Fibroblast of gingiva (primary cell): ENCODE measurements around the gene DNAJA3.

Experiments used
- DNase-seq: peaks from one replicate; pipeline ENCODE4 v3.0.0-alpha.2; 2011; ENCODE audit warnings: low read depth

Gene DNAJA3

DNA sequence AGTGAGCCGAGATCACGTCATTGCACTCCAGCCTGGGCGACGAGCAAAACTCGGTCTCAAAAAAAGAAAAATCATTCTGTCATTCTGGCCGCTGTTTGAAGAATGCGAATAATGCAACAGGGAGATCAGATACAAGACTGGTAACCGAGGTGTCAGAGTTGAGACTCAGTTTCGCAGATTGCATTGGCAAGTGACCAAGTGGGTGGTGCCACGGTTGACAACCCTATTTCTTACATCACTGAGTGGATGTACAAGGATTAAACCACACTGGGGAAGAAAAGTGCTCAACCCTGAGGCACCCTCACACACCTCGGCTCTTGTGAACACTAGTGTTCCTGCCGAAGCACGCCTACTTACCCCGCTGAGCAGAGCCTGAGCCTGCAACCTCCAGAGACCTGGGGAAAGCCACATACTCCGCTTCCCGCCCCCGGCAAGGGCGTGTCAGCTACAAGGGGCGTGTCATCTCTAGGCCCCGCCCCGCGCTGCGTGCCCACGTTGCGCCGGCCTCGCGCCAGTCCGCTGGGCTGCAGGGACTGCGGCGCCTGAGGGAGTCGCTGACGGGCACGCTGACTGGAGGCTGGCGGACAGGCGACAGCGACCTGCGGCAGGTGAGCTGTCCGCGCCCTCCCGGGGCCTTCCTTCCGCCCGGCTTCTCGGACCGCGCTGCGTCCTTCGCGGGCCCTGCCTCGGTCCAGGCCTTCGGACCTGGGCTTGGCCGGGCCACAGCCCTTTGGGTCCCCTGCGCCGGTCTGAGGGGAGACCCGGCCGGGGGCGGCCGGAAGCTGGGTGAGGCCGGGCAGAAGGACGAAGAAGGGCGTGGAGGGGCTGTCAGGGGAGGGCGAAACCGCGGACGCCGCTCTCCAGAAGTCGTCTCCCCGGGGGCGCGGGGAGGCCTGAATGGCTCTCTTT, 50.5 kb downstream of the DNAJA3 start, which contains the start of gene HMOX2:
Gene HMOX2 (plus strand): TSS at position 519 of the 909 bp plus-strand sequence. CDS start 29,127 bp downstream, outside the sequence.
- peak; percentile 86 for DNase-seq

DNA sequence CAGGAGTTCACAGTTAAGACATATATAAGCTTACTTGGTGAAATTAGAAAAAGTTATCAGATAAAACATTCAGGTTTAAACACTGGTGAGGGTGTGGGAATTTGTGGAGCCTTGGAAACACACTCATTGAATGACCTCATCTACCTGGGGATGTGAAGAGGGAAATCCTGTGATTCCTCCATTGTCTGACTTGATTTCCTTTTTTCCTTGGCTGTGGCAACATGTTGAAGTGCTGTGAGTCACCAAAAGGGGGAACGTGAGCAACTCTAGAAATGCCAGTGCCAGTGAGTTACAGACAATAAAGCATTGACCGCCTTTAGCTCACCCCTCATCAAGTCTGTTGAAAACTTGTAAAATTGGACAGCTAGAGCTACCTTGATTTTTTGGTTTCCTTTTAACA, 52.3 kb downstream of the DNAJA3 start:
- peak; percentile 34 for DNase-seq

DNA sequence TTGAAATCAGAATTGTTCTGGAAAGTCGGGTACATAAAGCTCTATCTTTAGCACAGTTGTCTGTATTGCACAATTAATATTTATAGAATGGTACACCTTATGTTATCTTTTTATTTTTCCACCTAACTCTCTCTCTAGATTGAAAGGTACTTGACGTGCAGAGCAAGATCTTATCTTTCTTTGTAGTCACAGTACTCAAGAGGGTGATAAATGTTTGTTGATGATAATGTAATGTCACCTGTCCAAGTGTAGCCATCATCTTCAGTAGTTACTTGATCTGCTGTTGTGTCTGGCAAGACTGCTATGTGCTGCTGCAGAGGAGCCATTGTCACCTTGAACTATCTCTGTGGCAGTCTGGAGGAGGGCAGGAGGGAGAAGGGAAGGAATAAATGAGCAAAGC, 55.9 kb downstream of the DNAJA3 start:
- DNase-seq = no peak

DNA sequence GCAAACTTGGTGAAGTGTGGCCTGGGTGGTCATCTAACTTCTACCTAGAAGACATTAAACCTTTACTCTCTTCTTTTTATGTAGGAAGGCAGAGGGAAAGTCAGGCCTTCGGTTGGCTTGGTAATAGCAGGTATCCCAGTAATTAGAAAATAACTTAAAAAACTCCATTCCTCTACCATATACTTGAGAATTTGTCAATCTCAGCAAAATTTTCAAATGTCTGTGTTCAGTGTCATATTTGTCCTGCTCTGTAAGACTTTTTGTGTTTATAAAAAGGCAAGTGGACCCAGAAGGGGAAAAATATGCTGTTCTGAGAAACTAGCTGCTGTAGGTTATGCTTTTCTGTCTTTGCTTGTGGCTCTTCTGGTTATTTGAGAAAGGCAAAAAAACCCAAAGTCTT, 56.3 kb downstream of the DNAJA3 start:
- DNase-seq = no peak

DNA sequence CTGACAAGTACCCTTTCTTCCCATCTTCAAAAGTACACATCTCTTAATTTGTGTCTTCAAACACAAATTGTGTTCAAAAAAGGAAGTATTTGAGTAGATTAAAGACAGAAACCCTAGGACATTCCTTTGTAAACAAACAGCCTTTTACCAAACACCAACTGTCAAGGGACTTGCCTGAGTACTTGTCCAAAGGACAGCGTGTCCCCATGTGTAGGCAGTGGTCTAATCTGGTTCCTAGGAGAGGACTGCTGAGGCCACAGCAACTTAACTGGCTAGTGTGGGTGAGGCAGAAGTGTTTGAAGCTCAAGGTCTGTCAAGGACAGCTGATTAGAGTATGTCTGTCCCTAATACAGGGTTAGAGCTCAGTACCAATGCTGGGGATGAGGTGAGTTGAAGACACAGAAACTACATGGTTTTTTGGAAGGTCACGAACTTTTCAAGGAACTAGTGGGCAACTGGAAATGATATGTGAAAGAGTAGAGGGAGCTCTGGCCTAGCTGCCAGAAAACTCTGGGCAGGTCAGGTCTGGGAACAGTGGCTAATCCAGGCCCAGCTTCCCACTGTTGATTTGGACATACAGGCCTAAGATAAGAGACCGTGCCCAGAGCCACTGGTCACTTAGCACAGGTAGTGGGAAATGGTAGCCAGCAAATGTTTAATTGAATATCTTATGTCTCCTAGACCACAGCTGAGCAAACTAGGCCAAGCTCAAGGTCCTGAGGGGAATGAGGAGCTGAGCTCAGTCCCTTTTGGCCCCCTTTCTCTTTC, 60.6 kb downstream of the DNAJA3 start:
- DNase-seq = peak; percentile 30

DNA sequence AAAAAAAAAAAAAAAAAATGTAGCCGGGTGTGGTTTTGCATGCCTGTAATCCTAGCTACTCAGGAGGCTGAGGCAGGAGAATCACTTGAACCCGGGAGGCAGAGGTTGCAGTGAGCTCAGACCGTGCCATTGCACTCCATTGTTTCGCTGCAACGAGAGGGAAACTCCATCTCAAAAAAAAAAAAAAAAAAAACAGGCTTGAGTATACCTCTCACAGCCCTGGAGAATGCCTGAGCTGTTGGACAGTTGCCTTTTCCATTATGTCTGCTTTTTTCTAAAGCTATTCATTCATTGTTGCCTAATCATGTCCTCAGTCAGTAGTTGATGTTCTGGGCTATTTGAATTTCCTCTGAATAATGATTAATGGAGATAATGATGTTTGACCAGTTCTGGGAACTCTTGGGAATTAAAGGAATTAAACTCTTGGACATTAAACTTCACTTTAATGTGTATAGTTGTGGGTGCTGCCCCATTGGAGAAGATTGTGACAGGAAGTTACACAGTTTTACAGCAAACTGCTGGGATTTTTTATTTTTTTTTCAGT, 62.4 kb downstream of the DNAJA3 start:
- DNase-seq = peak; percentile 45

DNA sequence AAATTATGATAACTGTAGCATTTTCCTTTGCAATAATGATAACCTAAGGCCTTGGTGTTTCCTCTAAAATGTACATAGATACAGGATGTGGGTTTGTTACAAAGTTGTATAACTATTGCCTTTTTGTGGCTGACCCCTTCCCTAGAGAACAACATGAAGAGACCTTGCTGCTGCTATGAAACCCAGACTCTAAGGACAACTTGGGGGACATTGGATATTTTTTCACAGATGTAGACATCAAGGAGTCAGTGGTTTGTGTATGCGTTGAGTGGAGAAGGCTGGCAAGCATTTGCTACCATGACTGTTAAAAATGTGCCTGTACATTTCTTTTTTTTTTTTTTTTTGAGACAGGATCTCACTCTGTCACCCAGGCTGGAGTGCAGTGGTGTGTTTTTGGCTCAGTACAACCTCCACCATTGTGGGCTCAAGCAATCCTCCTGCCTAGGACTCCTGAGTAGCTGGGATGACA, 62.9 kb downstream of the DNAJA3 start:
- no peak for DNase-seq

DNA sequence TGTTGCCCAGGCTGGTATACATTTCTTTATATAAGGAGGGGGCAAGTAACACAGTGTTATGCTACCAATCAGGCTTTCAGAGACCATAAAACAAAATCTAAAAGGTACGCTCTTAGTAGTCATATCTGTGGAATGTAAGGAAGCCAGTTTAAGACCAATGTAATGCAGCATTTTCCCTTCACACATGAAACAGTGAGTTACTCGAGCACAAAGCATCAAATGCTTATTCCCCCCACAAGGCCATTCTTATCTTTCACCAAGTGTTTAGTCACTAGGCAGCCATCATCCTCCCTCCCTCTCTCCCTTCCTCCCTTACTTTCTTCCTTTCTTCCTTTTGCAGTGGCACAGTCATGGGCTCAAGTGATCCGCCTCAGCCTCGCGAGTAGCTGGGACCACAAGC, 63.4 kb downstream of the DNAJA3 start:
- DNase-seq = no peak

DNA sequence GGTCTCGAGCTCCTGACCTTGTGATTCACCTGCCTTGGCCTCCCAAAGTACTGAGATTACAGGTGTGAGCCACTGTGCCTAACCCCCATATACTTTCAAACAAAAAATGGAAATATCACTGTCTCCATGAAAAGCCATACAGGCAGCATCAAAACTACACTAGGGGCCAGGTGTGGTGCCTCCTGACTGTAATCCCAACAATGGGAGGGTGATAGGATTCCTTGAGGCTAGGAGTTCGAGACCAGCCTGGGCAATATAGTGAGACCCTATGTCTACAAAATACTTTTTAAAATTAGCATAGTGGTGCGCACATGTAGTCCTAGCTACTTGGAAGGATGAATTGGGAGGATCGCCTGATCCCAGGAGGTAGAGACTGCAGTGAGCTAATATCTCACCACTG, 66.2 kb downstream of the DNAJA3 start:
- no peak for DNase-seq

DNA sequence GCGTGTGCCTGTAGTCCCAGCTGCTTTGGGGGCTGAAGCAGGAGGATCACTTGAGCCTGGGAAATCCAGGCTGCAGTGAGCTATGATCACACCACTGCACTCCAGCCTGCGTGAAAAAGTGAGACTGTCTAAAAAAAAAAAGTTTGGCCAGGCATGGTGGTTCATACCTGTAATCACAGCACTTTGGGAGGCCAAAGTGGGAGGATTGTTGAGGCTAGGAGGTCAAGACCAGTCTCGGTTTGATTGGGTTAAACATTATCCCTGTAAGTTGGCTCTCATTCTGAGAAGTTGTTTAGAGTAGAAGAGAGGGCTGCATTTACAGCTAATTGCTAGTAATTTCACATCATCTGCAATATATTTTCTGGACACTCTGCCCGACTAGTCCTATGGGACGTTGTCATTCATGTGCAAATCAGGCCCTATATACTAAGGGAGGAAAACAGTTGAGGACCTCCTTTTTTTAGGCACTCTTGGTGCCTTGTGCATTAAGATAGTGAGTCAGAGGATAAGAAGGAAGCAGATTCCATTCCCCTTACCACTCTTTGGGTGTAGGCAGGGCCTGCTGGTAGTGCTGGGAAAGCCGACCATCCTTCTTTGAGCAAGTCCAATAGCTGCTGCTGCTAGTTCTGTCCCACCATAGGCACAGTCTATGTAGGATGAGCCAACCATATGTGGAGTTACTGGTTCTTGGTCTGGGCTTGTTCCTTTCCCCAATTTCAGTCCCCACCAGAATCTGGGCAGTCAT, 69.2 kb downstream of the DNAJA3 start:
- DNase-seq = peak; percentile 40

DNA sequence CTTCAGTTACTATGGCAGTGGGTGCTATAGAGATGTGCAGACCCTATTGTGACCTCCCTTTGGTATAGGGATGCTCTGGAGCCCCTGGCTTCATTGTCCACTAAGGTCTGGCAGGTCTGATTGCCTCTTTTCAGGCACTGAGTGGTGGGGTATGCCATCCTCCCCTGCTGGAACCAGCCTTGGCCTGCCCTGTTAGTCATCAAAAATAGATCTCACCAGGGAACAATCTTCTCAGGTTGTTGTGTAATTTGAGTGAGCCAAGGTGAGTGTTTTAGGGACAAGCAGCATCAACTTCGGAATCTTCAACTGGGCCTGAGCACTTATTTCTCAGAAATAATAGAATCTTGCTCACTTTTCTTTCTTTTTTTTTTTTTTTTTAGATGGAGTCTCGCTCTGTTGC, 70.1 kb downstream of the DNAJA3 start:
- DNase-seq = no peak

DNA sequence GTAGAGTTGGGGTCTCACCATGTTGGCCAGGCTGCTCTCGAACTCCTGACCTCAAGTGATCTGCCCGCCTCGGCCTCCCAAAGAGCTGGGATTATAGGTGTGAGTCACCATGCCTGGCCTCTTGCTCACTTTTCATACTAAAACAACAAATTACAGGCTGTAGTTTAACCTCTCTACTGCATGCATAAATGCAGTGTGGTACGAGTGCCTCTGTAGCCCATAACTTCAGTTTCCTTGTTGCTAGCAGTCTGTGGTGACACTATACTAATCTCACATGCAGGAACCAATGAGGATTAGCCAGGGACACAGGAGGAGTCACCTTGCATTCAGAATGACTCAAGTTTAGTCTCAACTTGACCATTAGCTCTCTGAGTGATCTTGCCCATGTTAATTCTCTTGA, 70.6 kb downstream of the DNAJA3 start:
- peak; percentile 18 for DNase-seq

DNA sequence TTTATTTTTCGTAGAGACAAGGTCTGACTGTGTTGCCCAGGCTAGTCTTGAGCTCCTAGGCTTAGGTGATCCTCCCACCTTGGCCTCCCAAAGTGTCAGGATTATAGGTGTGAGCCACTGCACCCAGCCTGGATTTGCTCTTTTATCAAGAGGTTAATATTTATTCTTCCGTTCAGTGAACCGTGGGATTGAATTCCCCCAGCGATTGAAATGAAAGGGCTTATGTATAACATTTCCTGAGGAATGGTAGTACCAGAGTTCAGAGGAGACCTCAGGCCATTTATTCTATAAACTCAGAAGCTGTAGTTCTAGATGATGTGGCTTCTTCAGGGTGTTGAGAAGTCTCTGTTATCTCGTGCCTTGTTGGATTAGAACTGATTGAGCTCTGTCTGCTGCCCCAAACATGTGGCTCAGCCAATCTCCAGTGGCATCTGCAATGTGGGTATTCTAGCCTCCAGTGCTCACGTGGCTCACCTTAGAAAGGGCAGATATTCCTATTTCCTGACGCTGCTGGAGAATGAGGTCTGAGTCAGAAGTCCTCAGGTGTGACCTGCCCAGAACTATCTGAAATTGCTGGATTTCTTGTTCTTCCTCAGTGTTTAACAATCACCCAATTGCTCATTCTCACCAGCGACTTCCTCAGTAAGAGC, 73.0 kb downstream of the DNAJA3 start:
- no peak for DNase-seq

DNA sequence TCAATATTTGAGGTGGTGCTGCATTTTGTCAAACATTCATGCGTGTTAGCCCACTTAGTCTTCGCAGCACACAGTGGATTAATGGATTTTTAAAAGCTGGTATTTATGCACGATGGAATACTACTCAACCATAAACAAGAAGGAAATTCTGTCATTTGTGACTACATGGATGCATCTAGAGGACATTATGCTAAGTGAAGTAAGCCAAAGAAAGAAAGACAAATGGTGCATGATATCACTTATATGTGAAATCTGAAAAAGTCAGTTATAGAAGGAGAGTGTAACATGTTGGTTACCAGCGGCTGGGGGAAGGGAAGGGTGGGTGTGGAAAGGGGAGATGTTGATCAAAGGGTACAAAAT, 73.5 kb downstream of the DNAJA3 start:
- DNase-seq = no peak

DNA sequence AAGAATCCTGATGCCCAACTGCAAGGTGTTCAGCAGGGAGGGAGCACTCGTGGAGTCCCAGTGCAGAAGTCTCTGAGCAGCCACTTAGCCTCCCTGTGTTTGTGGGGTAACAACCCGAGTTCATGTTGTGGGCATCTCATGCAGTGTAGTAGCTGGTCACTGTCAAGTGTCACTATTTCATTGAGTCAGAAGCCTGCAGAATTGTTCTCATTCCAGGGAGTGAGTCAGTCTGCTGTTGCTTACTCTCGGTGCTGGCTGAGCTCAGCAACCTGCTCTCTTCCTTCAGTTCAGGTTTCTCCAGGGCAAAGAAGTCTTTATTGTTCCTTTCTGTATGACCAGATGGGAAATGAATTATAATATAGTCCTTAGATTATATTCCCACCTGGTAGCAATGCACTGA, 74.6 kb downstream of the DNAJA3 start:
- DNase-seq = peak; percentile 57

DNA sequence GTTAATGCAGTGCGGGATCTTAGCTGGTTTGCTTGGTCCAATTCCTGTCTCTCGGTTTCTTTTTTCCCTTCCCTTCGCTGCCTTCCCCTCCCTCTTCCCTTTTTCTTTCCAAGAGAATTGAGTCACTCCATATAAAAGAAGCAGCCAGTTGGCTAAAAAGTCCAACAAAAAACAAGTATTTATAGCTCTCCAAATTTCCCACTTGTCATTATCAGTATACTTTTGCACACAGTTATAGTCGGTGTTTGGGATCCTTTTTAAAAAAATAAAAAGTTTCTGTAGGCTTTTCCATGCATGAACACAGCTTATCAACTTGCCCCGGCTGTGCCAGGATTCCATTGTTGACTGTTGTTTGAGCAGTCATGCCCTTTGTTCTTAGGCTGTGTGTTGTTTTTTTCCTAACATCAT, 75.4 kb downstream of the DNAJA3 start:
- no peak for DNase-seq

DNA sequence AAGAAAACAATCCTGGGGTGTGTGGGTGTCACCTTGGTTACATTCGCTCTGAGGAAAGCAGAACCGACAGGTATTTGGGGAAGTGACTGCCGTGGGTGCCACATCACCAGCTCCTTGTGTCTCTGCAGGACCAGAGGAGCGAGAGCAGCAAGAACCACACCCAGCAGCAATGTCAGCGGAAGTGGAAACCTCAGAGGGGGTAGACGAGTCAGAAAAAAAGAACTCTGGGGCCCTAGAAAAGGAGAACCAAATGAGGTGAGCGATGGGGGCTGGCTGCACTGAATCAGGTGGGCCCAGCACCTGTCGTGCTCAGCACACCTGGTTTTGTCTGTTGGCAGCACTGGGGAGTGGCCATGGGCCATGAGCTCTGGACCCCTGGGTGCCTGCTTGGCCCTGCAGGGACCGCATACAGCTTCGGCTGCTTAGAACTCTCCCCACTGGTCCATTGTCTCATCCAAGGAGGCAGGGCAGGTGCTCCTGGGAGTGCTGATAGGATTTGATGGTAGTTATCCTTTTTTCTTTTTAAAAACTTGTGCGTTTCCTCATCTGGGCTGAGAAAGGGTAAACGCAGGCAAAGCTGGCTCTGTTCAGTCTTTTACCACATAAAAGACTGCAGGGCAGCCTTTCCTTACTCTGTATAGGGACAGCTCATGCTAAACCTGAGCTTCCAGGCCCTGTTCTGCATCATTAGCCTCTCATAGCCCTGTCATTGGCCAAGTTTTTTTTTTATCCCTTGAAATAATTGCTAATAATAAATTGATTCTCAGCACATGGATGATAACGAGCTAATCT, 79.9 kb downstream of the DNAJA3 start:
- no peak for DNase-seq
